ENCODE results near the gene GPHN. TPM values are rescaled to one million over a fixed set of nuclear protein-coding genes. Genes with fewer than 3 reads are reported as not detected.

Gene GPHN
- total and polyA plus RNA-seq, 2 of the 4 experiments (the other 2 are of a cell fraction) = 8.0 to 8.1 TPM

GRCh38 chr14:66649498-66649897, 141.6 kb downstream of the GPHN start:
- in situ Hi-C loops (cut with MboI; ENCODE audit: low sequenced_read_pairs) (loop anchor here (25.0 kb wide), 1 partner anchor 638 kb away; no protein-coding TSS in a partner anchor), dilution Hi-C loops (cut with HindIII; ENCODE audit: low sequenced_read_pairs, unreplicated experiment) (no loop called here), intact Hi-C loops (cut with micrococcal nuclease) (no loop called here)
- Histone ChIP-seq H3K14ac (replicated peaks; ENCODE audit: low read depth, low read length) (no peak overlapping the region), H2AK5ac (ENCODE audit: low read depth, low read length) (no peak overlapping the region), H3K9me3 (ENCODE audit: control insufficient read depth, insufficient read depth, low read length) (no peaks in the 10 kb centered on the region), H3K23ac (ENCODE audit: low read depth, low read length) (no peak overlapping the region), H3K79me1 (ENCODE audit: low read depth in 1 of 2, low read length in 2 of 2) (no peaks in the 10 kb centered on the region), H3K27ac (ENCODE audit: insufficient read depth, low read length) (no peak overlapping the region), H3K9ac (ENCODE audit: low read depth, low read length) (no peak overlapping the region), H3K18ac (ENCODE audit: low read depth, low read length) (no peak overlapping the region), H2AFZ (replicated peaks; ENCODE audit: low read length, poor library complexity) (no peak overlapping the region), H3K4me2 (ENCODE audit: low read depth, low read length) (no peak overlapping the region), H2BK120ac (ENCODE audit: low read depth, low read length) (no peak overlapping the region), H3K4me1 (ENCODE audit: control insufficient read depth, insufficient read depth, low read length) (no peaks in the 10 kb centered on the region), H2BK20ac (ENCODE audit: low read depth, low read length) (no peak overlapping the region), H2AK9ac (replicated peaks; ENCODE audit: low read depth, low read length, poor library complexity) (no peak overlapping the region), H4K20me1 (ENCODE audit: insufficient read depth, low read length) (no peaks in the 10 kb centered on the region), H4K91ac (ENCODE audit: insufficient read depth, low read depth, low read length) (no peak overlapping the region), H4K5ac (ENCODE audit: low read depth, low read length) (no peak overlapping the region), H2BK15ac (ENCODE audit: low read depth, low read length) (no peak overlapping the region), H3K27me3 (ENCODE audit: control insufficient read depth, insufficient read depth, low read length) (no peaks in the 10 kb centered on the region), H2BK5ac (ENCODE audit: low read depth, low read length, poor library complexity, severe bottlenecking) (no peak overlapping the region), H3K4me3 (ENCODE audit: insufficient read depth, low read depth, low read length) (no peak overlapping the region), H3K9me1 (ENCODE audit: insufficient read depth, low read length) (no peaks in the 10 kb centered on the region), H3K4ac (ENCODE audit: low read depth, low read length) (no peak overlapping the region), H4K8ac (ENCODE audit: low read depth in 2 of 2, low read length in 2 of 2) (no peak overlapping the region), H3K56ac (ENCODE audit: extremely low read depth, insufficient read depth, low read length) (no peak overlapping the region), H3K36me3 (ENCODE audit: control insufficient read depth, insufficient read depth, low read length) (no peaks in the 10 kb centered on the region)
- ChIA-PET POLR2A (ENCODE audit: unreplicated experiment) (no interaction called here), CTCF (interaction anchor here (0.9 kb wide), 1 partner anchor 489 kb away, joined by 3 read pairs; no protein-coding TSS in a partner anchor)
- TF ChIP-seq RCOR1 (IDR thresholded peaks at IDR 0.05; ENCODE audit: insufficient replicate concordance, low read length) (no peak), RFX5 (IDR thresholded peaks at IDR 0.05; ENCODE audit: low read depth, low read length) (no peak), CEBPB (IDR thresholded peaks at IDR 0.05; ENCODE audit: low read depth, low read length) (no peak), NFE2L2 (IDR thresholded peaks at IDR 0.05; ENCODE audit: low read depth, low read length) (no peak), ELK1 (IDR thresholded peaks at IDR 0.05; ENCODE audit: borderline replicate concordance, low read depth, low read length) (no peak), CTCF (conservative IDR thresholded peaks at IDR 0.05; ENCODE audit: low read depth, low read length) (no peak), MAFK (IDR thresholded peaks at IDR 0.05; ENCODE audit: low read depth, low read length) (no peak), CHD1 (IDR thresholded peaks at IDR 0.05; ENCODE audit: low read depth, low read length) (no peak), POLR2A (IDR thresholded peaks at IDR 0.05; ENCODE audit: low read depth, low read length) (no peak), FOS (IDR thresholded peaks at IDR 0.05; ENCODE audit: low read depth, low read length) (no peak), BHLHE40 (IDR thresholded peaks at IDR 0.05; ENCODE audit: low read depth, low read length) (no peak), USF2 (IDR thresholded peaks at IDR 0.05; ENCODE audit: low read depth, low read length) (no peak), MAZ (IDR thresholded peaks at IDR 0.05; ENCODE audit: borderline replicate concordance, low read depth, low read length) (no peak), SMC3 (IDR thresholded peaks at IDR 0.05; ENCODE audit: low read depth, low read length) (no peak), RAD21 (IDR thresholded peaks at IDR 0.05; ENCODE audit: low read length) (no peak), MXI1 (IDR thresholded peaks at IDR 0.05; ENCODE audit: borderline replicate concordance, low read depth, low read length) (no peak)
- BruUV-seq (replicated peaks) = no TSS peak
- DNase-seq (no peak), ATAC-seq (ENCODE audit: low read depth) (no peak)
- WGBS, 2 experiments (ENCODE audit: extremely low coverage in 2 of 2, insufficient read length in 1 of 2) = no CpG with 5 or more reads among the region's 3 CpGs
